Tibial artery (tissue), 4 donors: ENCODE measurements around the gene RHOBTB3.

Experiments
- DNase-seq, 2 donors: peaks; one replicate each; pipeline ENCODE4 v3.0.0-alpha.2; 2019
- H3K27ac ChIP-seq, 2 donors: fragments of 200-600 bp; sonication (generic) in 1 of 2; 1 replicate in 1 of 2; 2 replicates in 1 of 2; pipeline ENCODE4 v1.5.1; 2018 to 2019; ENCODE audit warnings: mild to moderate bottlenecking in 1 of 2
- H3K27me3 ChIP-seq, 2 donors: fragments of 200-600 bp; sonication (generic) in 1 of 2; one replicate each; pipeline versions ENCODE4 v1.5.1 to v1.6.0; 2016 to 2019
- H3K36me3 ChIP-seq, 3 donors: fragments of 200-600 bp; sonication (generic) in 2 of 3; one replicate each; pipeline ENCODE4 v1.5.1; 2016 to 2019; ENCODE audit warnings: mild to moderate bottlenecking in 2 of 3
- H3K4me1 ChIP-seq, 4 donors: fragments of 200-600 bp; sonication (generic) in 2 of 4; 1 replicate in 3 of 4; 2 replicates in 1 of 4; pipeline ENCODE4 v1.5.1; 2016 to 2019
- H3K4me3 ChIP-seq, 2 donors: fragments of 200-600 bp; sonication (generic) in 1 of 2; 1 replicate in 1 of 2; 2 replicates in 1 of 2; pipeline ENCODE4 v1.5.1; 2018 to 2019; ENCODE audit warnings: mild to moderate bottlenecking in 2 of 2
- H3K9me3 ChIP-seq, 3 donors: fragments of 200-600 bp; sonication (generic) in 1 of 3; one replicate each; pipeline ENCODE4 v1.5.1; 2016 to 2019
- intact Hi-C: fragments of 100-400 bp; cut with DNase I; formaldehyde crosslinking; loops from one replicate; pipeline ENCODE4 v1.15.0; 2023; ENCODE audit warnings: low total_unique reads
- TF ChIP-seq, protein P1 (sequence below), 2 experiments: fragments of 200-600 bp in 1 of 2; fragments of 450-650 bp in 1 of 2; IDR thresholded peaks; one replicate each; pipeline ENCODE4 v1.5.1; 2017 to 2019; ENCODE audit warnings: antibody characterized with exemption in 2 of 2, mild to moderate bottlenecking in 1 of 2, moderate library complexity in 1 of 2

RHOBTB3 gene

GRCh38 chr5:95739857-95740256 lies 8.7 kb downstream of the RHOBTB3 start:
- TF ChIP-seq, protein P1, sequence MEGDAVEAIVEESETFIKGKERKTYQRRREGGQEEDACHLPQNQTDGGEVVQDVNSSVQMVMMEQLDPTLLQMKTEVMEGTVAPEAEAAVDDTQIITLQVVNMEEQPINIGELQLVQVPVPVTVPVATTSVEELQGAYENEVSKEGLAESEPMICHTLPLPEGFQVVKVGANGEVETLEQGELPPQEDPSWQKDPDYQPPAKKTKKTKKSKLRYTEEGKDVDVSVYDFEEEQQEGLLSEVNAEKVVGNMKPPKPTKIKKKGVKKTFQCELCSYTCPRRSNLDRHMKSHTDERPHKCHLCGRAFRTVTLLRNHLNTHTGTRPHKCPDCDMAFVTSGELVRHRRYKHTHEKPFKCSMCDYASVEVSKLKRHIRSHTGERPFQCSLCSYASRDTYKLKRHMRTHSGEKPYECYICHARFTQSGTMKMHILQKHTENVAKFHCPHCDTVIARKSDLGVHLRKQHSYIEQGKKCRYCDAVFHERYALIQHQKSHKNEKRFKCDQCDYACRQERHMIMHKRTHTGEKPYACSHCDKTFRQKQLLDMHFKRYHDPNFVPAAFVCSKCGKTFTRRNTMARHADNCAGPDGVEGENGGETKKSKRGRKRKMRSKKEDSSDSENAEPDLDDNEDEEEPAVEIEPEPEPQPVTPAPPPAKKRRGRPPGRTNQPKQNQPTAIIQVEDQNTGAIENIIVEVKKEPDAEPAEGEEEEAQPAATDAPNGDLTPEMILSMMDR (IDR thresholded peaks at IDR 0.05): no peak
- no peak for DNase-seq
- Histone ChIP-seq H3K27ac (no peak overlapping the region), H3K4me1 (peaks cover 0 to 6% (median 4%) of the 10 kb centered on the region in 4 donors), H3K27me3 (no peaks in the 10 kb centered on the region), H3K36me3 (peaks cover 0 to 9% (median 7%) of the 10 kb centered on the region in 3 donors), H3K9me3 (no peaks in the 10 kb centered on the region), H3K4me3 (no peak overlapping the region)
- intact Hi-C loops: no loop called here

DNA sequence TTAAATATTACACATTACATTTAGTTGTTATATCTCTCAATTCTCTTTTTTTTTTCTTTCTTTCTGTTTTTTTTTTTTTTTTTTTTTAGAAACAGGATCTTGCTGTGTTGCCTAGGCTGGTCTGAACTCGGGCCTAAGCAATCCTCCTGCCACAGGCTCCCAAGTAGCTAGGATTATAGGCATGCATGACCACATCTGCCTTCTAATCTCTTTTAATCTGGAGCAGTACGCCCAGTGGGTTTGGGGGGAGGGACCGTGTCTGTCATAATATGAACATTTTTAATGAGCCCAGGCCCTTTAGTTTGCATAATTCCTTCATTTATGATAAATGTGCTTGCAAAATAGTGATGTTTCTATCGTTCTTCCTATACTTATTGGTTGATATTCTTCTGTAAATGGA lies 10.3 kb downstream of the RHOBTB3 start:
- H3K36me3 ChIP-seq: peaks cover 0 to 9% (median 7%) of the 10 kb centered on the region in 3 donors
- TF ChIP-seq, protein P1 (IDR thresholded peaks at IDR 0.05): no peak
- no peak overlapping the region for H3K4me3 ChIP-seq
- no peaks in the 10 kb centered on the region for H3K27me3 ChIP-seq
- no peak for DNase-seq
- intact Hi-C loops: no loop called here
- H3K9me3 ChIP-seq: no peaks in the 10 kb centered on the region
- H3K27ac ChIP-seq: no peak overlapping the region
- no peaks in the 10 kb centered on the region for H3K4me1 ChIP-seq

- Histone ChIP-seq H3K27me3 (no peaks in the 10 kb centered on the region), H3K9me3 (no peaks in the 10 kb centered on the region), H3K4me1 (no peaks in the 10 kb centered on the region), H3K27ac (no peak overlapping the region), H3K36me3 (peaks cover 0 to 9% (median 7%) of the 10 kb centered on the region in 3 donors), H3K4me3 (no peak overlapping the region)
- DNase-seq: no peak
- intact Hi-C loops: no loop called here
- TF ChIP-seq, protein P1 (IDR thresholded peaks at IDR 0.05): no peak
Measured at GRCh38 chr5:95743232-95743631, 12.1 kb downstream of the RHOBTB3 start.

- H3K9me3 ChIP-seq: no peaks in the 10 kb centered on the region
- no peak overlapping the region for H3K4me3 ChIP-seq
- no peak for DNase-seq
- intact Hi-C loops: no loop called here
- H3K27ac ChIP-seq: no peak overlapping the region
- H3K27me3 ChIP-seq: no peaks in the 10 kb centered on the region
- H3K36me3 ChIP-seq: peaks cover 0 to 3% (median under 1%) of the 10 kb centered on the region in 3 donors
- H3K4me1 ChIP-seq: peaks cover 0 to 3% (median 0%) of the 10 kb centered on the region in 4 donors
- TF ChIP-seq, protein P1 (IDR thresholded peaks at IDR 0.05): no peak
Measured at GRCh38 chr5:95743877-95744276, 12.7 kb downstream of the RHOBTB3 start.

DNA sequence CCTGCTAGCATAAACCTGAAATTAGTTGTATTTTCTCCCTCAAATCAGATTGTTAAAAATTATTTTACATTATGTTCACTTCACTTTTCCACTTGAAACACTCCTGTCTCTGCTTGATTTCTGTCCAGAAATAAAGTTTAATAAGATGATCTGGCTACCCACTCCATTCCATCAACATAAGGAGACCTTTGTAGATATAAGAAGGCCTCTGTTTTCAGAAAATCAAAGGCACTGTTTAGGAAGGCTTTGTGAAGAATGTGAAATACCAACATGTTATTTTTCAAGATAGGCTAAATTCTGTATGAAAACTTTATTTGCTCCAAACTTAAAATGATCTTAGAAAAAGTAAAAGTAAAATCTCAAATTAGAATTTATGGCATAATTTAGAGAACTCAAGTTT lies 15.1 kb downstream of the RHOBTB3 start:
- intact Hi-C loops: no loop called here
- Histone ChIP-seq H3K27me3 (no peaks in the 10 kb centered on the region), H3K9me3 (no peaks in the 10 kb centered on the region), H3K4me1 (peaks cover 0 to 3% (median 0%) of the 10 kb centered on the region in 4 donors), H3K4me3 (no peak overlapping the region), H3K36me3 (peaks cover 0 to 16% (median 0%) of the 10 kb centered on the region in 3 donors), H3K27ac (no peak overlapping the region)
- TF ChIP-seq, protein P1 (IDR thresholded peaks at IDR 0.05): no peak
- DNase-seq: no peak
